ENCODE results near the gene USP11. TPM values are rescaled to one million over a fixed set of nuclear protein-coding genes. Genes with fewer than 3 reads are reported as not detected.

USP11 gene
- total and polyA plus RNA-seq, 2 of the 8 experiments (the other 6 are each of a cell fraction or from before 2014, with no cell fraction given) = 40.9 to 84.0 TPM

GRCh38 chrX:47240619-47241018 lies 7.8 kb downstream of the USP11 start:
- DNase-seq (ENCODE audit: low read depth in 1 of 2, low spot score in 2 of 2) = no peak
- Histone ChIP-seq H4K91ac (replicated peaks; ENCODE audit: insufficient read length, low read length) (no peak overlapping the region), H3K4me3 (ENCODE audit: extremely low read depth in 1 of 4, insufficient read depth in 2 of 4, low read depth in 3 of 4, low read length in 4 of 4) (no peak overlapping the region), H2BK20ac (ENCODE audit: low read length) (no peak overlapping the region), H2BK15ac (ENCODE audit: low read length) (no peak overlapping the region), H3K79me1 (ENCODE audit: low read depth, low read length) (no peaks in the 10 kb centered on the region), H2AFZ (ENCODE audit: low read length) (no peak overlapping the region), H3K27ac (ENCODE audit: low read depth, low read length) (no peak overlapping the region), H3K9ac (replicated peaks in 1 of 4; ENCODE audit: extremely low read depth in 1 of 4, low read depth in 3 of 4, low read length in 3 of 4) (no peak overlapping the region), H2BK12ac (ENCODE audit: low read depth, low read length) (no peak overlapping the region), H3K56ac (replicated peaks; ENCODE audit: insufficient read length, low read depth, low read length) (no peak overlapping the region), H3K18ac (ENCODE audit: extremely low read depth, low read length) (no peak overlapping the region), H2BK5ac (ENCODE audit: low read depth, low read length) (no peak overlapping the region), H3K4me2 (ENCODE audit: insufficient read depth in 1 of 2, low read depth in 2 of 2, low read length in 2 of 2) (no peak overlapping the region), H4K8ac (ENCODE audit: extremely low read depth, insufficient read depth, low read length) (no peak overlapping the region), H3K23ac (ENCODE audit: insufficient read length) (no peak overlapping the region), H2BK120ac (replicated peaks; ENCODE audit: low read depth, low read length) (no peak overlapping the region), H3K9me3 (ENCODE audit: insufficient read depth in 2 of 2, low read depth in 1 of 2, low read length in 1 of 2) (no peaks in the 10 kb centered on the region), H4K20me1 (replicated peaks in 1 of 2; ENCODE audit: control insufficient read depth in 1 of 2, insufficient read depth in 2 of 2, low read length in 2 of 2) (peaks cover 0 to 3% of the 10 kb centered on the region in 2 experiments), H3K79me2 (ENCODE audit: control insufficient read depth in 1 of 2, insufficient read depth in 2 of 2, low read length in 2 of 2) (peaks cover 0 to 24% of the 10 kb centered on the region in 2 experiments; a peak in 2 of 4 replicates), H3K27me3 (replicated peaks in 1 of 4; ENCODE audit: control insufficient read depth in 3 of 4, extremely low read depth in 1 of 4, insufficient read depth in 3 of 4, low read length in 3 of 4) (no peaks in the 10 kb centered on the region), H3K36me3 (ENCODE audit: control insufficient read depth in 2 of 4, insufficient read depth in 4 of 4, low read length in 3 of 4) (peaks cover 6 to 51% (median 31%) of the 10 kb centered on the region in 4 experiments; a peak in 6 of 8 replicates), H3K23me2 (ENCODE audit: low read depth, low read length) (no peaks in the 10 kb centered on the region), H2AK5ac (ENCODE audit: low read depth, low read length) (no peak overlapping the region), H3K14ac (ENCODE audit: insufficient read length) (no peak overlapping the region), H3K4me1 (replicated peaks in 1 of 4; ENCODE audit: control insufficient read depth in 3 of 4, insufficient read depth in 4 of 4, low read length in 3 of 4) (no peaks in the 10 kb centered on the region), H3K4ac (replicated peaks; ENCODE audit: insufficient read length, low read depth, low read length) (no peak overlapping the region), H4K5ac (ENCODE audit: insufficient read length, low read depth, low read length) (no peak overlapping the region)
- no peak for FAIRE-seq
- POLR2A ChIA-PET (ENCODE audit: partially characterized antibody) = interaction anchor here (0.9 to 2.2 kb wide), 3 partner anchors 8 to 15 kb away, joined by 3 to 7 read pairs (median 4); partner anchors contain the start of gene USP11
- WGBS, 2 experiments (ENCODE audit: extremely low coverage in 1 of 2, insufficient coverage in 1 of 2, insufficient read length in 1 of 2, insufficient replicate concordance in 2 of 2, low coverage in 1 of 2, low lambda C conversion rate in 2 of 2, missing lambda C conversion rate in 1 of 2) = 100% methylated on average over 4 of the region's 7 CpGs; no CpG with 5 or more reads in 1 of the 2 experiments
- CTCF ChIA-PET (ENCODE audit: partially characterized antibody) = interaction anchor here (0.6 to 0.7 kb wide), 2 partner anchors 72 to 283 kb away, joined by 3 to 4 read pairs; no protein-coding TSS in a partner anchor
- no peak for TF ChIP-seq GTF2F1 (IDR thresholded peaks at IDR 0.05; ENCODE audit: borderline replicate concordance, low read depth, low read length)

Measured in H1 (cell line).